ENCODE measurements around the gene SCAMP4.

SCAMP4 gene

GRCh38 chr19:1942934-1943555 lies 37.8 kb downstream of the SCAMP4 start:
- no peak for DNase-seq

DNA sequence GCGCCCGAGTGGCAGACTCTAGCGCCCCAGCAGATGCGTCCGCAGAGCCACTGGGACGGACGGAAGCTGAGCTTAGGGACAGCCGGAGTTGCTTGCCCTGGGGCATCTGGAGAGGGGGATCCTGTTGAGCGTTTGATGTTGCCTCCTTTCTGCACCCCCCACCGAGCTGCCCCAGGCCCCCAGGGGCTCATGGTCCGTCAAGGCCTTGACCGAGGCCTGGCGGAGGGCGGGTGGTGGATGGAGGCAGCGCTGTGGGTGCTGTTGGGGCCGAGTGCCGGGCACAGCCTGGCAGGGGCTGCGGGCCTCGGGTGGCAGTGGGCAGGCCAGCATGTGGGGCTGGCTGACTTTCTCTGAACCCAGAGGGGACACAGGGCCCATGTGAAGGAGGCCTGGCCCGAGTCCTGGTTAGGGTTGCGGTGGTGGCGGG lies 38.5 kb downstream of the SCAMP4 start:
- DNase-seq = no peak

DNA sequence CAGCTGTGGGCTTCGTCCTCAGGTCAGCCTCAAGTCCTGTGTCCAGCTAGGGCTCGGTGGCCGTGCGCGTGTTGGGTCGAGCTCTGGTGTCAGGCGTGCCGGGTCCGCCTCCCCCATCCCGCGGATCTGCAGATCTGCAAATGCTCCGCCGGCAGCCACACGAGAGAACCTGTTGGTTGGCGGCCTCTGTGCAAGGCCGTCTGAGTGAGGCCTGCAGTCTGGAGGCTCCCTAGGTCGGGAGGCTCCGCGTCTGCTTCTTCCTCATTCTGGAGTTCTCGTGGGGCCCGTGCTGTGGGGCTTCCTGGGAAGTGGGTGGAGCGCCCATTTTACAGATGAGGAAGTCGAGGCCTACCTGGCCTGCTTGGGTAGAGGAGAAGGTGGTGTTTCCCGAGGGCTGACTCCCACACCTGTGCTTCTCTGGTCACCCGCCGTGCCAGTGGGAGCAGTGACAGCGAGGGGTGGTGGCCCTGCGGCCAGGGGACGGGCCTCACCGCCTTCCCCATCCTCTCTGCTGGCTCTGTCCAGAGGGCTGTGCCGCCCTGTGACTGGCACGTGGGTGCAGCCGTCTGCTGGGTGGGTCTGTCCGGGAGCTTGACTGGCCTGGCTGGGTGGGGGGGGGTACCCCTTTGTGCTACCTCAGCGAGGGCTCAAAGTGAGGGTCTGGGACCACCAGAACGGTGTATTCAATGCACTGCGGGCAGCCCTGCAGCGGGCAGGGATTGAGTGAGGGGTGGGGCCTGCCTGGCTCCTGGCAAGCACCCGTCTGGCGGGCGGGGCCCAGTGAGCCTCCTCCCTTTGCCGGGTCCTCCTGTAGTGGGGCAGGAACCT lies 39.1 kb downstream of the SCAMP4 start:
- no peak for DNase-seq

DNA sequence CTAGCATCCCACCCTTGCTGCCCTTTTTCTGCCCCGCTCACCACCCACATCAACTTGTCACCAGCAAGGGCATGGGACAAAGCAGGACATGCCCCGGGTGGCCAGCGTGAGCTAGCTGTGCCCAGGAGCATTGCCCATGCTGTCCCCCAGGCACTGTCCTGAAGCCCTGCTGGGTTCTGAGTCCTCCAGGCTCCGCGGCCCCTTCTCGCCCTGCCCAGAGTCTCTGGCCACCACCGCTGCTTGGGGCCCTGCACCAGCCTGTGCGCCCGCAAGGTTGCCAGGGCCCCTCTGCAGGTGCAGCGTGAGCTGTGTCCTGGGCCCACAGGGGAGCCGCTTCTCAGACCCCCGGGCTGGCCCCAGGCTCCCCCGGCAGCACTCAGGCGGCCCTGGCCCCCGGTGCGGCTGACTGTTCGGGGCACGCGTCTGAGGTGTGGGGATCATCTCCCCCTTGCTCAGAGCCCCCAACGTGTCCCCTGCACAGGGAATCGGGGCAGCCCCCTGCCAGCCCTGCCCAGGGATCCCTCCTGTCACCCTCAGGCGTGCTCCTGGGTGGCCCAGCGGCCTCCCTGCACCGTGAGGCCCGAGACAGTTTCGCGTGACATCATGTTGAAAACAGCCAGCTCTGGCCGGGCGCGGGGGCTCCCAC lies 39.8 kb downstream of the SCAMP4 start:
- no peak for DNase-seq

DNA sequence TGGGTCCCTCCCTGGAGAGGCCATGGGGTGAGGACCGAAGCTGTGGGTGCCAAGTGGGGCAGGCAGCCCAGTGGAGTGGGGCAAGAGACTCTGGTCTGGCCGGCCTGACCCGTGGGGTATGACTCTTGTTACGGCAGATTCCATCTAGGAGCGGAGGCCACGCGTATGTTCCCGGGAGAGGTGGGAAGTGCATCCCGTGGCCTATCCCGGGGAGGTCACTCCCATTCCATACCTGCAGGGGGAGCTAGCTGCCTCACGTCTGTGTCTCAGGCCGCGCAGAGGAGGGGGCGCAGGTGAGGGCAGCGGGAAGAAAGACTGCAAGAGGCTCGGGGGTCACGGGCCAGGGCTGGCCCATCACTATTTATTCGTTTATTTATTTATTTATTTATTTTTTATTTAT lies 40.7 kb downstream of the SCAMP4 start:
- no peak for DNase-seq

GRCh38 chr19:1947651-1948209 lies 42.5 kb downstream of the SCAMP4 start:
- no peak for DNase-seq

GRCh38 chr19:1949304-1950101 lies 44.3 kb downstream of the SCAMP4 start:
- DNase-seq = no peak

DNA sequence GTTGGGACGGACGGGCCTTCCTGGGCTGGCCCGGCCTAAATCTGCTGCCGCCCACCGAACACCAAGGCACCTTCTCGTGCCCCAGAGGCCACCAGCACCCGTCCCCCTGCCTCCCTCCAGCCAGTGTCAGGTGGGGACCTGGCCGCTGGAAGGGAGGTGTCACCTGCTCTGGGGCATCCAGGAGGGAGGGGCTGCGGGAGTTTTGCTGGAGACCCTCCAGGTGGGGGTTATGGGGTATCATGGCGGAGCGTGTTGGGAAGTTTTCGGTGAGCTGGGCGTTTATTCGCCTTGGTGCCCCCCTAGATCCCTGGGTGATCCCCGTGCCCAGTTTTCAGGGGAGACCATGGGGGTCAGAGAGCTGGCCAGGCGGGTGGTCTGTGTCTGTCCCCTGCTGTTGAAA lies 45.4 kb downstream of the SCAMP4 start:
- DNase-seq = no peak

DNA sequence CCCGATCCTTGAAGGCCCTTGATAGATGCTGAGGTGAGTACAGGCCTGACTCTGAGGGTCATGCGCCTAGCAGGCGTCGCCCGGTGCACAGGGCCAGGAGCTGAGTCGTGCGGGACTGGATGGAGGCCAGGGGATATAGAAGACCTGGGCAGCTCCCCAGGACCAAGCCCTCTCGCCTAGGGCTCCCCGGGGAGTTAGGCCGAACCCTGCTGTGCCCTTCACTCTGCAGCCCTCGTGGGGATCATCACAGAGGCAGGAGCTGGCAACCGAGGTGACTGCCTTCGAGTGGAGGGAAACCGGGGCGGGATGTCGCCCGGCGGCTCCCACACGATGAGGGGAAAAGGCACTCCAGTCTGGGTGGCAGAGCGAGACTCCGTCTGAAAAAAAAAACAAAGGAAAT lies 47.4 kb downstream of the SCAMP4 start:
- no peak for DNase-seq

DNA sequence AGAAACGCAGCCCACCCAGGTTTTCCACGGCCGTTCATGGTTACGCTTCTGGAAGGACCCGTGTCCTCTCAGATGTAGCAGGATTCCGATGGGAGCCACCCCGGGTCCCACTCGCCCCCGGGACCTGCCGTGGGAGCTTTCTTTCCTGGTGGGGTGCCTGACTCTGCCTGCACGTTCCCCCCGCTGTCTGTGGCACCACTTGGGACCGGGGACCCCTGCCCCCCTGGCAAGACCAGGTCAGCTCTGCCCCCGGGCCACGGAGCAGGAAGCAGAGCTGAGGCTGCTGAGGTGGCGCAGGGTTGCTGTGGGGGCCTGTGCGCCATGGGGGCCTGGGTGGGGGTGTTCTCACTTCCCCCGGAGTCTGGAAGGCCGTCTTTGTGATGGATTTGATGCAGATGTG lies 47.8 kb downstream of the SCAMP4 start:
- DNase-seq = no peak

DNA sequence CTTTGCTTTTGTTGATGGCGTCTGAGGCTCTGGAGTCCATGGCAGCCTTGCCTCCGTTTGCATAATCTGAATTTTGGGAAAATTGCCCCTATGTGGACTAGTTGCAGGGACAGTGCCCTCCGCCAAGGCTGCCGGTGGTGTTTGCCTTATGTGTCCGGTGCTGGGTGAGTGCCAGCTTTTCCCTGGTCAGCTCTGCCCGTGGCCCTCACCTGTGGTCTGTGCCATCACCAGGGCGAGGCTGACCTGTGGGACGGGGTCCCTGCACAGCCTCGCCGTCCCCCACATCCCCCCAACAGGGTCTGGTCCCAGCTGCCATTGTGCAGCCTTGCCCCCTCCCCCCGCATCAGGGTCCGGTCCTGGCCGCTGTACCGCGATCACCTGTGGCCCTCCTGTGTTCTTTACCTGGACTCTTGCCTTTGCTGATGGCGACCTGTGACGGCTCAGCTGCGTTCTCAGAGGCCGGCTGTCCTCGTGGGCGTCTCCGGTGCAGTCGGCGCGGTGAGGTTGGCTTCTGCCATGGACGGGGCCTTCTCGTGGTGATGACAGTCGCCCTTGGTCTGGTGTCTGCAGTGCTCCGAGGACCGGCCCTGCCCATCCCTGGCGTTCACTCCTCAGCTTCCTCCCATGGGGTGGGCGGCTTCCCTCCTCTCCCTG lies 48.4 kb downstream of the SCAMP4 start:
- DNase-seq = no peak

DNA sequence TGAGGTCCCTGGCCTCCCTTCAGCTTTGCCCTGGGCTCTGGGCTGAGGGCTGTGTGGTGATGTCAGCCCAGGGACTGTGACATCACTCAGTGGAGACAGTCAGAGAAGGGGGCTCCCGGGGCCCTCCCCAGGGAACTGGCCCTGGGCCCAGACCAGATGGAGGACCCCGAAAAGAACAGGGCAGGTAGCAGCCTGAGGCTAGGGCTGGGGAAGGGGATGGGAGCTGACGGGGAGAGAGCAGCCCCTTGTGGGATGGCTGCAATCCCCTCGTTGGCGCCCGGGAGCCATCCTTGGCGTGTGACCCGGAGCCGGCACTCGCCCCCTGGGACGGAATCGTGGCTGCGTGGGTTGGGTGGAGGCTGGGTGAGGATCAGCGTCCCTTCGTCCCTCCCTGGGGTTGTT lies 49.3 kb downstream of the SCAMP4 start:
- DNase-seq = no peak

GRCh38 chr19:1955171-1956121 lies 50.2 kb downstream of the SCAMP4 start:
- no peak for DNase-seq

DNA sequence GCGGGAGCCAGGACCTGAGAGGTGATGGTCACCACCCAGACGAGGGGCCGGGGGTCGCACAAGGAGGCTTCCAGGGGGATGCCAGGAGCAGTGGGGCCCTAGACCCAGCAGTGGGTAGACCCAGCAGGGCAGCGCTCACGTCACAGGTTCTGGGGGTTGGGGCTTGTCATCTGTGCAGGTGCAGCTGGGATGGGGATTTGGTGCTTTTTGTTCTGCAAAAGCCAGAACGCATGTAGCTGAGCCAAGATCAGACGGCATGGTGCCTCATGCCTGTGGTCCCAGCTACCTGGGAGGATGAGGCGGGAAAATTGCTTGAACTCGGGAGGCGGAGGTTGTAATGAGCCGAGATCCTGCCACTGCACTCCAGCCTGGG lies 50.9 kb downstream of the SCAMP4 start:
- no peak for DNase-seq

- no peak for DNase-seq
Measured at GRCh38 chr19:1956868-1957492, 51.8 kb downstream of the SCAMP4 start.

DNA sequence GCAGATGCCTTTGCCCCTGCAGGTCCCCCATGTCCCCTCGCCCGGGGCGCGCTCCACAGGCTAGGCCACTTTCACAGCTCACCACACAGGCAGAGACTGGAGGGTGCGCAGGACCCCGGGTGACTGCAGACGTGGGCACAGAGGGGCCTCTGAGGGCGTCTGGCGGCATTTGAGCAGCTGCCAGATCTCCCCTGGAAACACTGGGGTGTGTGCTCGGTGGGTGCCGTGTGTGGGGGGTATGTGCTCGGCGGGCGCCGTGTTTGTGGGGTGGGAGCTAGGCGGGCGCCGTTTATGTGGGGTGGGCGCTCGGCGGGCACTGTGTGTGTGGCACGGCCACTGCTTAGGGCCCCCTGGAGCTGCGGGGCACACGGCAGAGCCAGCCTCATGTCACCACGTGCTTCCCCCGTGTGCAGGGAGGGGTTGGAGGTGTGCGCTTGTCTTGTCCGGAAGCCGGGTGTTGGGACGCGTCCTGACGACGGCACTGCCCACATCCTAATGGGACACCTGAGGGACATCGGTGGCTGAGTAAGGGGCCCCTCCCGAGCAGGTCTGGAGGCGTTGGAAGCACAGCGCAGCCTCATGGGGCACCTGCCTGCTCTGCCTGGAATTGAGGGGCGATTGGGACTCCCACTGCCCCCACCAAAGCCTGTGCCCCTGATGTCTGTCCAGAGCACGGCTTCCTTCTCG lies 52.5 kb downstream of the SCAMP4 start:
- no peak for DNase-seq

DNA sequence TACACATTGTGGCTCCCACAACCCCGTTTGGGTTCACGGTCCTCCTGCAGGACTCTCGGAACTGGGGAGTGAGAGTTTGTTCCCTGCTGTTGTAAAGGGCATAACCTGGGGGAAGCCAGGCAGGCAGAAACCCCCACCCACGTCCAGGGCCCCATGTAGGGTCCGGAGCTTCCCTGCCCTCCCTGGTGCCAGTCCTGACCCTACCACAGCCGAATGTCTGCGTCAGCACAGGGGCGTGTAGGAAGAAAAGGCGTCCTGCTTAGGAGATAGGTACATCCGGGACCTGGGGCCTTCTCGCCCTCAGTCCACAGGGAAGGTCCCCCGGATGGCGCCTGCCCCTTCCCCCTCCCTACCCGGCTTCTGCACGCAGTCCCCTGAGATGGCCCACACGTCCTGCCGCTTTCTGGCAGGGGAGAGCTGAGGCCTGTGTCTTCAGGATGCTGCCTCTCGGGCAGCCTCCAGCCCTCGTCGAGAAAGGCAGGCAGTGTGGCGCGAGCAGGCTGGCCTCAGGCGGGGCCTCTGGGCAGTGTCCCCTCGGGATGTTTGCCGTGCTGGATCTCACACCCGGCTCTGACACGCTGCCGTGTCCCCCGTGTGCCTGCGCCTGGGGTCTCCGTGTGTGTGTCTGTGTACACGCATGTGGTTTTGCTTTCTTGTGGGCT lies 54.9 kb downstream of the SCAMP4 start:
- DNase-seq = no peak

DNA sequence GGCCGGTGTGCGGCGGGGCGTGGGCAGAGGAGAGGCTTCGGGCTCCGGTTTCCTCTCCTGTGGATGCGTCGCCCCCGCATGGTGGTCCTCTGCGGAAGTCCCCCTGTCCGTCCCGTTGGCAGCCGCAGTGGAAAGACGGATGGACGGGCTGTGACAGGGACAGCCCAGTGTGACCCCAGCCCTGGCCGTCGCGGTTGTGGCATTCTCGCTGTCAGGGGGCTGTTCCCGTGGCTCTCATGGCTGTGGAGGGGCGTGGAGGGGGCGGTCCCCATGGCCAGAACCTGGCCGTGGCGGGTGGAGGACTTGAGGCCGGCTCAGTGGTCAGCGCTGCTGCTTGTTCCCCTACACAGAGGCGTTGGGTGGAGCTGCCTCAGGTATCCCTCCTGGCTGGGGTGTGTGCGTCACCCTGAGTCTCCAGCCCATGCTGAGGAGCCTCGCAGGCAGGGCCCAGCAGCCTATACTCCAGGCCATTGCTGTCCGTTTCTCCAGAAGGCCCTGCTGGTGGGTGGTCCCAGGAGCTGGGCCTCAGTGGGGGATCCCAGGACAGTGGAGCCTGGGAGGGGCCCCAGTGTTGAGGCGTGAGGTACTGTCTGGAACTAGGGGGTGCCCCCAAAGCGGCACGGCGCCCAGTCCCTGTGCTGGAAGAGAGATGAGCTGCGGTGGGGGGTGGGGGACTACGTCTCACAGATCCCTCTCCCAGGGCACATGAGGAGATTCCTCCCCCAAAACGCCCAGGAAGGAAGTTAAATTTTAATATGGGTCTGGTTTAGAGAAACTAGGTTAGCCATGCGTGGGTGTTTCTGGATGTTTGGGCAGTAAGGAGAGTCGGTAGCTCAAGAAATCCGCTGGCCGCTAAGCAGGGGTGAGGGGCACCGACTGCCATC lies 56.0 kb downstream of the SCAMP4 start:
- DNase-seq = no peak

- no peak for DNase-seq
Measured at GRCh38 chr19:1962674-1963073, 57.5 kb downstream of the SCAMP4 start.

All from HCEC 1CT (cell line).